OCI-LY7 (cell line): ENCODE data around the gene KIZ. TPM values are rescaled to one million over a fixed set of nuclear protein-coding genes. Genes with fewer than 3 reads are reported as not detected.

Experiments used
- BruUV-seq: library from RNA; stranded (reverse); fragments of 400-500 nt; replicated peaks from 2 replicates; lab custom pipeline; 2021; lab: Mats Ljungman, UMichigan
- CTCF ChIA-PET: fragments of 300-600 bp; sonication (Branson Sonifier 250); formaldehyde crosslinking; loops from one replicate; lab custom pipeline; 2022; ENCODE audit warnings: antibody characterized with exemption; ENCODE audit not compliant: unreplicated experiment; lab: Charles Lee
- POLR2A ChIA-PET: fragments of 300-600 bp; sonication (Branson Sonifier 250); formaldehyde crosslinking; loops from one replicate; lab custom pipeline; 2022; ENCODE audit warnings: antibody characterized with exemption; lab: Charles Lee
- DNase-seq: peaks from one replicate; pipeline ENCODE4 v3.0.0-alpha.2; 2015; ENCODE audit warnings: low spot score
- H2AFZ ChIP-seq: fragments of 200-600 bp; sonication (generic), shearing (Covaris generic); 2 replicates; pipeline ENCODE4 v1.6.1; 2014; ENCODE audit warnings: mild to moderate bottlenecking, antibody characterized with exemption, low read length, moderate library complexity
- H3K27ac ChIP-seq: fragments of 200-600 bp; sonication (generic); 2 replicates; pipeline ENCODE4 v1.5.1; 2014; ENCODE audit warnings: mixed run types, low read depth, mild to moderate bottlenecking, moderate library complexity, low read length, inconsistent platforms; ENCODE audit not compliant: poor library complexity, severe bottlenecking
- H3K36me3 ChIP-seq: fragments of 200-600 bp; sonication (generic); 2 replicates; pipeline ENCODE4 v1.6.1; 2014; ENCODE audit warnings: mild to moderate bottlenecking, antibody characterized with exemption, low read length, moderate library complexity, mixed read lengths; ENCODE audit not compliant: insufficient read depth
- H3K4me1 ChIP-seq: fragments of 200-600 bp; sonication (generic); 2 replicates; pipeline ENCODE4 v1.5.1; 2014; ENCODE audit warnings: mild to moderate bottlenecking, low read length; ENCODE audit not compliant: insufficient read depth, poor library complexity, severe bottlenecking
- H3K4me2 ChIP-seq: fragments of 200-600 bp; sonication (generic); 2 replicates; pipeline ENCODE4 v1.6.1; 2014; ENCODE audit warnings: mild to moderate bottlenecking, low read length
- H3K4me3 ChIP-seq: fragments of 200-600 bp; sonication (generic); 2 replicates; pipeline ENCODE4 v1.5.1; 2014; ENCODE audit warnings: mild to moderate bottlenecking, low read depth, low read length; ENCODE audit not compliant: poor library complexity, severe bottlenecking
- H3K79me2 ChIP-seq: fragments of 200-600 bp; sonication (generic); 2 replicates; pipeline ENCODE4 v1.6.1; 2016; ENCODE audit warnings: low read depth, mild to moderate bottlenecking, low read length, moderate library complexity, mixed read lengths; ENCODE audit not compliant: insufficient read depth
- H3K9me2 ChIP-seq: fragments of 200-600 bp; sonication (generic); 2 replicates; pipeline ENCODE4 v1.6.1; 2016; ENCODE audit warnings: mild to moderate bottlenecking, low read length, mixed read lengths; ENCODE audit not compliant: insufficient read depth
- H3K9me3 ChIP-seq: fragments of 200-600 bp; sonication (generic); 2 replicates; pipeline ENCODE4 v1.6.1; 2014; ENCODE audit warnings: mild to moderate bottlenecking, mixed run types, low read length, mixed read lengths
- H4K20me1 ChIP-seq: fragments of 200-600 bp; sonication (generic); 2 replicates; pipeline ENCODE4 v1.6.1; 2014; ENCODE audit warnings: mild to moderate bottlenecking, antibody characterized with exemption, low read length, moderate library complexity, mixed read lengths; ENCODE audit not compliant: insufficient read depth
- CTCF ChIP-seq: fragments of 200-600 bp; sonication (generic); conservative IDR thresholded peaks from 2 replicates; pipeline ENCODE4 v1.5.1; 2014; ENCODE audit warnings: mild to moderate bottlenecking, antibody characterized with exemption, low read length, moderate library complexity, mixed read lengths
- EZH2phosphoT487 ChIP-seq: fragments of 200-600 bp; sonication (generic); IDR thresholded peaks from 2 replicates; pipeline ENCODE4 v1.6.1; 2018; ENCODE audit warnings: low read depth, borderline replicate concordance, mild to moderate bottlenecking, mixed run types, antibody characterized with exemption, low read length, moderate library complexity, mixed read lengths
- intact Hi-C: fragments of 100-400 bp; cut with micrococcal nuclease; formaldehyde crosslinking; loops from one replicate; pipeline ENCODE4 v1.10.0; 2022; ENCODE audit not compliant: unreplicated experiment
- total RNA-seq, 2 experiments: library from RNA; depleted of rRNA in 1 of 2; stranded (reverse); fragments of >200 nt in 1 of 2; shearing (Covaris generic) in 1 of 2; gene quantifications; 2 replicates each; pipeline ENCODE4 v1.2.3, GENCODE V29; 2014 to 2022

KIZ gene
- total RNA-seq, 2 experiments from 2014 or later: 16.0 to 23.7 TPM

GRCh38 chr20:21278829-21279228 is 152.9 kb downstream of the KIZ start:
- Histone ChIP-seq H3K4me3 (no peak overlapping the region), H4K20me1 (no peaks in the 10 kb centered on the region), H3K36me3 (no peaks in the 10 kb centered on the region), H3K9me2 (no peaks in the 10 kb centered on the region), H3K27ac (no peak overlapping the region), H2AFZ (no peak overlapping the region), H3K9me3 (no peaks in the 10 kb centered on the region), H3K79me2 (no peaks in the 10 kb centered on the region), H3K4me1 (no peaks in the 10 kb centered on the region), H3K4me2 (no peak overlapping the region)
- TF ChIP-seq EZH2phosphoT487 (no peak), CTCF (no peak)
- DNase-seq: no peak
- no TSS peak for BruUV-seq
- ChIA-PET CTCF (no interaction called here), POLR2A (no interaction called here)
- intact Hi-C loops: no loop called here

- no peak overlapping the region for H3K27ac ChIP-seq
- CTCF ChIA-PET: no interaction called here
- BruUV-seq: no TSS peak
- POLR2A ChIA-PET: interaction anchor here (0.6 kb wide), 1 partner anchor 45 kb away, joined by 5 read pairs; no protein-coding TSS in a partner anchor
- no peaks in the 10 kb centered on the region for H3K79me2 ChIP-seq
- H3K4me3 ChIP-seq: no peak overlapping the region
- no peaks in the 10 kb centered on the region for H4K20me1 ChIP-seq
- no peak overlapping the region for H2AFZ ChIP-seq
- H3K4me2 ChIP-seq: no peak overlapping the region
- H3K36me3 ChIP-seq: no peaks in the 10 kb centered on the region
- H3K9me2 ChIP-seq: no peaks in the 10 kb centered on the region
- H3K9me3 ChIP-seq: no peaks in the 10 kb centered on the region
- intact Hi-C loops: no loop called here
- TF ChIP-seq CTCF (no peak), EZH2phosphoT487 (no peak)
- DNase-seq: no peak
- H3K4me1 ChIP-seq: no peaks in the 10 kb centered on the region
These were observed 154.0 kb downstream of the KIZ start for GRCh38 chr20:21279706-21280521.

GRCh38 chr20:21280522-21281016 is 154.7 kb downstream of the KIZ start:
- Histone ChIP-seq H3K4me2 (no peak overlapping the region), H2AFZ (no peak overlapping the region), H3K27ac (no peak overlapping the region), H3K4me1 (no peaks in the 10 kb centered on the region), H3K79me2 (no peaks in the 10 kb centered on the region), H3K9me2 (no peaks in the 10 kb centered on the region), H3K4me3 (no peak overlapping the region), H4K20me1 (no peaks in the 10 kb centered on the region), H3K36me3 (no peaks in the 10 kb centered on the region), H3K9me3 (no peaks in the 10 kb centered on the region)
- CTCF ChIA-PET: no interaction called here
- no TSS peak for BruUV-seq
- POLR2A ChIA-PET: interaction anchor here (0.6 kb wide), 1 partner anchor 46 kb away, joined by 5 read pairs; no protein-coding TSS in a partner anchor
- intact Hi-C loops: no loop called here
- no peak for DNase-seq
- TF ChIP-seq EZH2phosphoT487 (no peak), CTCF (no peak)
